Prostate gland (tissue), 2 donors: Measurements from ENCODE around the gene SPG21.

ENCODE experiments used
- CTCF ChIP-seq, 4 experiments: fragments of 200-600 bp in 2 of 4; fragments of 450-650 bp in 2 of 4; sonication (generic) in 2 of 4; IDR thresholded peaks; 1 replicate in 3 of 4; 2 replicates in 1 of 4; pipeline ENCODE4 v1.5.1; 2016 to 2019; ENCODE audit warnings: antibody characterized with exemption in 4 of 4, mild to moderate bottlenecking in 2 of 4, moderate library complexity in 2 of 4
- POLR2A ChIP-seq: fragments of 450-650 bp; IDR thresholded peaks from one replicate; pipeline ENCODE4 v1.6.1; 2016; ENCODE audit warnings: antibody characterized with exemption, mild to moderate bottlenecking
- POLR2AphosphoS5 ChIP-seq: sonication (generic); formaldehyde crosslinking; IDR thresholded peaks from one replicate; pipeline ENCODE4 v1.6.1; 2017; ENCODE audit warnings: antibody characterized with exemption

- no peak for TF ChIP-seq POLR2A
- no peak for TF ChIP-seq CTCF (IDR thresholded peaks at IDR 0.05)
- no peak for TF ChIP-seq POLR2AphosphoS5
These were observed 74.0 kb downstream of the SPG21 start for GRCh38 chr15:64915518-64916227.
